Fibroblast of lung (primary cell): ENCODE results near the gene ASAP3.

Experiments
- EZH2 ChIP-seq: IDR thresholded peaks from 2 replicates; pipeline ENCODE4 v1.5.1; 2012; ENCODE audit warnings: low read length, control low read depth, mild to moderate bottlenecking; ENCODE audit errors: missing control alignments
- TF ChIP-seq, protein P1 (sequence below), 2 donors: IDR thresholded peaks in 1 of 2; conservative IDR thresholded peaks in 1 of 2; 1 replicate in 1 of 2; 2 replicates in 1 of 2; pipeline ENCODE4 v1.5.1; 2011 to 2012; ENCODE audit warnings: low read length in 2 of 2, control low read depth in 1 of 2, inconsistent platforms in 1 of 2, low read depth in 1 of 2, mild to moderate bottlenecking in 1 of 2

DNA sequence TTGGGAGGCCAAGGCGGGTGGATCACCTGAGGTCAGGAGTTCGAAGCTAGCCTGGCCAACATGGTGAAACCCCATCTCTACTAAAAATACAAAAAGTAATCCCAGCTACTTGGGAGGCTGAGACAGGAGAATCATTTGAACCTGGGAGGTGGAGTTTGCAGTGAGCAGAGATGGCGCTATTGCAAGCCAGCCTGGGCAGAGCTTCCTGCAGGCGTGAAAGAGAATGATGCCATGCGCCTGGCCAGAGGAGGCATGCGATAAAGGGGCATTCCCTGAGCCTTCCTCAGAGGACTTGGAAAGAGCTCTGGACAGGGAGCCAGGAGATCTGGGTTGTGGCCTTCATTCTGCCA is 43.9 kb upstream of the ASAP3 start:
- TF ChIP-seq, protein P1, sequence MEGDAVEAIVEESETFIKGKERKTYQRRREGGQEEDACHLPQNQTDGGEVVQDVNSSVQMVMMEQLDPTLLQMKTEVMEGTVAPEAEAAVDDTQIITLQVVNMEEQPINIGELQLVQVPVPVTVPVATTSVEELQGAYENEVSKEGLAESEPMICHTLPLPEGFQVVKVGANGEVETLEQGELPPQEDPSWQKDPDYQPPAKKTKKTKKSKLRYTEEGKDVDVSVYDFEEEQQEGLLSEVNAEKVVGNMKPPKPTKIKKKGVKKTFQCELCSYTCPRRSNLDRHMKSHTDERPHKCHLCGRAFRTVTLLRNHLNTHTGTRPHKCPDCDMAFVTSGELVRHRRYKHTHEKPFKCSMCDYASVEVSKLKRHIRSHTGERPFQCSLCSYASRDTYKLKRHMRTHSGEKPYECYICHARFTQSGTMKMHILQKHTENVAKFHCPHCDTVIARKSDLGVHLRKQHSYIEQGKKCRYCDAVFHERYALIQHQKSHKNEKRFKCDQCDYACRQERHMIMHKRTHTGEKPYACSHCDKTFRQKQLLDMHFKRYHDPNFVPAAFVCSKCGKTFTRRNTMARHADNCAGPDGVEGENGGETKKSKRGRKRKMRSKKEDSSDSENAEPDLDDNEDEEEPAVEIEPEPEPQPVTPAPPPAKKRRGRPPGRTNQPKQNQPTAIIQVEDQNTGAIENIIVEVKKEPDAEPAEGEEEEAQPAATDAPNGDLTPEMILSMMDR (conservative IDR thresholded peaks at IDR 0.05 in 1 of 2, IDR thresholded peaks at IDR 0.05 in 1 of 2; ENCODE audit: low read depth in 1 of 2, low read length in 2 of 2): no peak
- no peak for TF ChIP-seq EZH2
